ENCODE data around the gene TTLL9.
"Not testable (repeated sequence)": the region's sequence is repeated elsewhere in the genome, so short reads cannot be mapped to it uniquely, and the experiment has no call there.

TTLL9 gene

GRCh38 chr20:31921480-31921879, 51.0 kb downstream of the TTLL9 start:
- not testable (repeated sequence) for DNase-seq

- DNase-seq, result no peak
Observed at GRCh38 chr20:31922181-31922580, 51.7 kb downstream of the TTLL9 start.

DNA sequence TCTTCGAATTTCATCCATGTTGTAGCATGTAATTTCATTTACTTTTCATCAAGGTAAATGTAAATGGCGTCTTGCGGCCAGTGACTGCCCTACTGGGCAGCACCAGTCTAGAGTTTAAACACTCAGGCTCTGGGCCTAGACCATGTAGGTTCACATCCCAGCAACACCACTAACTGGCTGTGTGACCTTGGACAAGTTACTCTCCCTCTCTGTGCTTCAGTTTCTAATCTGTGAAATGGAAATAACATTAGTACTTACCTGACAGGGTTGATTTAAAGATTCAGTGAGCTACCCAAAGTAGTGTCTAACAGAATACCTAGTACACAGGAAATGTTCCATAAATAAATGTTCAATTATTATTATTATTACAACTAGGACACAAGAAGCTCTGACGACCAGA, 52.2 kb downstream of the TTLL9 start:
- no peak for DNase-seq

GRCh38 chr20:31923388-31924331, 53.2 kb downstream of the TTLL9 start:
- DNase-seq, result no peak

DNA sequence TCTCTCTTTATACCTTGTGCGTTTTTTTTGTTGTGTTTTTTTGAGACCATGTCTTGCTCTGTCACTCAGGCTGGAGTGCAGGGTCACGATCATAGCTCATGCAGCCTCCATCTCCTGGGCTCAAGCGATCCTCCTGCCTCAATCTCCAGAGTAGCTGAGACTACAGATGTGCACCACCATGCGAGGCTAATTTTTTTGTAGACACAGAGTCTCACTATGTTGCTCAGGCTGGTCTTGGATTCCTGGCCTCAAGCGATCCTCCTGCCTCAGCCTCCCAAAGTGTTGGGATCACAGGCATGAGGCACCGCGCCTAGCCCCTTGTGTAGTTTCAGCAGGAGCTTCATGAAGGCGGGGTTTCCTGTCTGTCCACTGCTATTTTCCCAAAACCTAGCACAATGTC, 54.1 kb downstream of the TTLL9 start:
- no peak for DNase-seq

- no peak for DNase-seq
Observed at GRCh38 chr20:31925631-31926030, 55.2 kb downstream of the TTLL9 start.

DNA sequence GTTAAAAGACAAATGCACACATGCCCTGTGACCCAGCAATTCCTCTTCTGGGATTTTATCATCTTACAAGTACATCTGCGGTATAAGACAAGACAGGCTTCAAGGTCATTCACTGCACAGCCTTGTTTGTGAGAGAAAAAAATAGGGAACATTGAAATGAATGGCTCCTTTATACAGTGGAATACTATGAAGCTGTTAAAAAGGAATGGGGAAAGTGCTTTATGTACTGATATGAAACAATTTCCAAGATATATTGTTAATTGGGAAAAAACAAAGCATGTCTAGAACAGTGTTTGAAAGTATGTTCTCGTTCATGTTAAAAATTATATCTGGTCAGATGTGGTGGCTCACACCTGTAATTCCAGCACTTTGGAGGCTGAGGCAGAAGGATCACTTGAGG, 56.1 kb downstream of the TTLL9 start:
- DNase-seq, result no peak

DNA sequence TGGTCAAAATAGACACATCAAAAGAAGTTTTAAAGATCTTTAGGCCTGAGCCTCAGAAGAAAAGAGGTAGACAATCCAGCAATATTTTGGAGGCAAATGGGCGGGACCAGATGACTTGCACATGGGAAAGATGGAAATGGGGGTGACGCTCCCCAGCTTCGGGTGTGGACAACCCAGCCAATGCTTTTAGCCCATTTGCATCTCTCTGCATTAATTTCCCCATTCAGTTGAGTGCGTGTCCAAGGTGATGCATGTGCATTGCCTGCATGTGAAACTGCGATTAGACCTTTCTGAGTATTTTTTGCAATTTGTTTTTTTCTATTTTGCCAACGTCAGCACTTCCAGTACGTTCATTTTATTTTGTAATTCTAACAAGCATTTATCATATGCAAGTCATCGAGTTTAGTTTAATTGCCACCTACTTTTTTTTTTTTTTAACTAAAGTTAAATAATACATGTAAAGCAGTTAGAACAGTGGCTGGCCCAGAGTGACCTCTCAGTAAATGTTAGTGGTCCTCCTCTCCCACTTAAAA, 57.3 kb downstream of the TTLL9 start:
- DNase-seq, result no peak

GRCh38 chr20:31929631-31930030, 59.2 kb downstream of the TTLL9 start:
- DNase-seq, result not testable (repeated sequence)

- no peak for DNase-seq
Observed at GRCh38 chr20:31930779-31931178, 60.3 kb downstream of the TTLL9 start.

GRCh38 chr20:31933698-31934097, 63.3 kb downstream of the TTLL9 start:
- no peak for DNase-seq

GRCh38 chr20:31934491-31934890, 64.1 kb downstream of the TTLL9 start:
- no peak for DNase-seq

DNA sequence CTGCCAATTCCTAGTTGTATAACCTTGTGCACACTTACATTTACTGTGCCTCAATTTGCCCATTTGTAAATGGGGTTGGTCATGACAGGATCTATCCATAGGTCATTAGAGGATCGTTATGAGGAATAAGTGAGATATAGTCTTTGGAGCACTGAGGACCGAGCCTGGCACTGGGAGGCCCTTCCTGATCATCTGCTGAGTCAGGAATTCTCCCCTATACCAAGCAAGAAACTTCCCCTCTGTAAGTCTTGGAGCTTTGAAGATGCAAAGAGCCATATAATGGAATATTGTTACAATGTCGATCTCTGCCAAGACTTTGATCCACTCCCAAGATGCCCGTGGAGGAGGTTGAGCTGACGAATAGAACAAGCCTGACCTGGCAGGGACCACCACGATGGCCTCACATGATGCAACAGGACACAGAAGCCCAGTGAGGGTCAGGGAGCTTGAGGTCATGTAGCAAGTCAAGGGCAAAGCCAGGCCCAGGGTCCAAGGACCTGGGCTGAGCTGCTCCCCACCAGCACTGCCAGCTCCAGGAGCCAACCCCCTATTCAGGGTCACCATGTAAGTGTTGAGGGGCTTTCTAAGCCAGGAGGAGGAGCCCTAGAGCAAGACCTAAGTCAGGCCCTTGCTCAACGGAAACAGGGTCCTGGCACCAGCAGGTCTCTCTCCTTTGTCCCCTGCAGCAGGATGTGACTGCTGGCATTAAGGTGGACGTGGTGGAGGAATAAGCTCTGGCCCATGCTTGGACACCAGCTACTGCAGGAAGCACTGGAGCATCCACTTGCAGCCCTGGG, 64.7 kb downstream of the TTLL9 start:
- no peak for DNase-seq

DNA sequence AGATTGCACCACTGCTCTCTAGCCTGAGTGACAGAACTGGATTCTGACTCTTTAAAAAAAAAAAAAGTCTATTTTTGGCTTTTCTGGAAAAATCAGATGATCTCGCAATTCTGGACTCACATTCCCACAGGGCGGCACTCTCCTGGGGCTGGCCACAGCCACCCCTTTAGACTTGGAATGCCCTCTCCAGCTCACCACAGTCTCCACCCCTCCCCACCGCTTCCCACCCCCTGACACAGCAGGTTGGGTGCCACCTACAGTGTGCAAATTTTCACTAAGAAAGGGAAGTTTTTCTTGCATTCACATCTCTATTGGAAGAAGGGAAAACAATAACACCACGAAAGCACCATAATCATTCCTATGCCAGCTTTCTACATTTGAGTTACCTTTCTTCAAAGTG, 66.0 kb downstream of the TTLL9 start:
- no peak for DNase-seq

GRCh38 chr20:31937820-31938219, 67.4 kb downstream of the TTLL9 start:
- no peak for DNase-seq

DNA sequence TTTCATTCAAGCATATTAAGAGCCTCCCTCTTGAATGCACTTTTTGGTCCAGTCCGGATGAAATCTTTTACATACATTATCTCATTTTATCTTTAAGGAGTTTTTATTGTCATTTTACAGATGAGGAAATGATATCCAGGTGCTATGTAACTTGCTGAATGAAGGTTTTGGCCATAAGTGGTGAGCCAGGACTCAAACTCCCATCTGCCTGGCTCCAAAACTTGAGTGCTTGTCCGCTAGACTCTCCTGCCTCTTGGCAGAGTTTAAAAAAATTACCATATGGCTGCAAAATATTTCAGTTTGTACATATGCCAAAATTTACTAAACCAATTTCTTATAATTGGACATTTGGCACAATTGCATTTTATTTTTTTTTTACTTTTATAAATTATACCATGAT, 69.2 kb downstream of the TTLL9 start:
- DNase-seq, result no peak

DNA sequence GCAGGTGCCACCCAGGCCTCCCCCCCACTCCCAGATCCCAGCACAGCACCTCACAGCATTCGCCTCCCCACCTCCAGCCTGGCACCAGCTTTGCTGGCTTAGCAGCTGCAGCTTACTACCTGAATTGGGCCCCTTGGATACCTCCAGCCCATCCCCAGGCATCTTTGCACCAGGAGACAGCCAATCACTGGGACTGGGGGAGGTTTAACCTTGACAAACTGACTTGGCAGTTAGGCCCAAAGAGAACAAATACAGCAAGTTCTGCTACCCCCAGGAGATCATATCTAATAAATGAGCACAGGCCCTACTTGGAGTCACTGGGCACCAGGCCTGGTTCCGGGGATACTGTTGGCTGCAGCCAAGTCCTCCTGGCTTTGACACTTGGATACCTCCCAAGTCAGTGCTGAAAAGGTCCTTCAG, 72.6 kb downstream of the TTLL9 start:
- DNase-seq, result no peak

GRCh38 chr20:31945319-31945718, 74.9 kb downstream of the TTLL9 start:
- DNase-seq, result no peak

DNA sequence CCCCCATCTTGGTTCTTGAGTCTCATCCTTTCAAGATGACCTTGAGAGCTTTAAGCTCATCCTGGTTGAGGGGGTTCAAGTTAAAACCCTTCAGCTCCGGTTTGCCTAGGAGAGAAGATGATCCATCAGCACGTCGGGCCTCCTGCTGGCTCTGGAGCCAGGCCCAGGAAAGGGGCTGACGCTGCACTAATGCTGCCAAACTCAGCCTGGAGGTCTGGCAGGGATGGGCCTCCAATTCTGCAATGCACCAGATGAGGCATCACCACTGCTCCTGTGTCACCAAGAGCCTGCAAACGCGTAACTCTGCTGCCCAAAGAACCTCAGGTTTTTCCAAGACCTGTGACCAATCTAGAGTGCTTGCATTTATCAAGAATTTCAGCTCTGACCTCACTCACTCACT, 75.4 kb downstream of the TTLL9 start:
- DNase-seq, result no peak

GRCh38 chr20:31948008-31948407, 77.6 kb downstream of the TTLL9 start:
- no peak for DNase-seq

DNA sequence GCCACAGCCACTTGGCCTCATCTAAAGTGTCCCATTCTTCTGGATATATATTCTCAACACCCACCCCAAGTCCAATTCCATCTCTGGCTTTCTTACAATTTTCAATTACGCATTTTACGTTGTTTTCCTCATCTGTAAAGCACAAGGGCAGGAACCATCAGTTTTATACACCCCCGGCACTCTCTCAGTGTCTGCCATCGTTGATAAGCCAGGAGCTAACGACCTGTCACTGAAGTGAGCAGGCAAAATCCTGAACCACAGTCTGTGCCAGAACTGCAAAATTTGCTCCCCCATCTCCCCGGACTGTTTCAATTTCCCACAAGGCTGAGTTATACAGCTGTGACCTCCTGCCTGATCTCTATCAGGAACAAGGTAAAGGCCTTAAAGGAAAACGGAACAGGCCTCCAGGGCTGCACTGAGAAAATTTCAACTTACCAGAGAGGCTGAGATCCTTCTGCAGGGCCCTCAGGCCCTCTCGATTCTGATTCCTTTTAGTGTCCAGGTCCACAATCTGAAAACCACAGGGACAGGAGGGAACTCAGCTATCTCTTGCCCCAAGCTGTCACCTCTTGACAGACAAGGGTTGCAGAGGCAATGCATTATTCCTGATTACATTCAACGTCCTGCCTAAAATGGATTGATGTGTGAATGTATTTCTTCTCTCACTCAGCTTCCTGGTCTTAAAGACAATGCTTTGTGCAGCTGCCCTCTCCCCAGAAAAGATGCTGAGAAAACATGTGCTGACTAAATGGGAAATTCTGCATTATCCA, 79.6 kb downstream of the TTLL9 start:
- DNase-seq, result no peak

DNA sequence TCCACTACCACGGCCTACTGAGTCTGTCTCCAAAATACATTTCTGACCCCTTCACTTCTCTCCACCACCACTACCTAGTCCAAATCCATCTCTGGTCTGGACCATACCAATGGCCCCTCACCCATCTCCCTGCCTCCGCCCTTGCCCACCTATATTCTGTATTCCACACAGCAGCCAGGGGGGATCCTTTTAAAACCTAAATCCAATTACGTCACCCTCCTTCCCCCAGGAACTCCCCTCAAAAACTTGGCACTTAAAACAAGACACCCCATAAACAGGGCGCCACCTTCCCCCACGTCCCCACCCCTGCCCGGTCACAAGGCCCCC, 80.7 kb downstream of the TTLL9 start:
- DNase-seq, result no peak

Measured in amniotic stem cell (primary cell).